ENCODE results near the gene WDR20.

Gene WDR20

GRCh38 chr14:102139286-102140026 is at the start of gene WDR20:
Gene WDR20, plus strand, starts transcription at chr14:102139897. Its CDS starts 27 bp downstream, at chr14:102139924.
- TF ChIP-seq EZH2 (optimal IDR thresholded peaks at IDR 0.05; ENCODE audit: low read depth, low read length) = no peak
- no peaks in the 10 kb centered on the region for H3F3A ChIP-seq (ENCODE audit: insufficient read depth, low read length)
- peak within 1 kb of the TSS; percentile 80 for H3K9ac ChIP-seq (ENCODE audit: low read length)
- H3K27me3 ChIP-seq (replicated peaks; ENCODE audit: insufficient read depth, low read length) = no peaks in the 10 kb centered on the region
- H3K4me1 ChIP-seq (ENCODE audit: low read length) = no peaks in the 10 kb centered on the region
- H3K9me2 ChIP-seq (replicated peaks; ENCODE audit: insufficient read depth, low read length) = no peaks in the 10 kb centered on the region
- no peaks in the 10 kb centered on the region for H3K36me3 ChIP-seq (replicated peaks; ENCODE audit: insufficient read depth, low read length)
- H2AFZ ChIP-seq (ENCODE audit: low read length) = peak within 1 kb of the TSS; percentile 80
- DNase-seq = peak; percentile 90
- no peaks in the 10 kb centered on the region for H3K9me3 ChIP-seq (replicated peaks; ENCODE audit: insufficient read depth, low read length)
- H3K4me2 ChIP-seq (ENCODE audit: low read depth, low read length) = peak within 1 kb of the TSS; percentile 72
- peaks cover 45% of the 10 kb centered on the region for H3K79me2 ChIP-seq (ENCODE audit: low read length)
- H3K27ac ChIP-seq (ENCODE audit: low read length) = peak within 1 kb of the TSS; percentile 61; the same call in 1 of the 2 replicates
- H4K20me1 ChIP-seq (ENCODE audit: insufficient read depth, low read length) = no peaks in the 10 kb centered on the region
- peak within 1 kb of the TSS; percentile 83 for H3K4me3 ChIP-seq (ENCODE audit: low read length)

- no peak for DNase-seq
- Histone ChIP-seq H3F3A (ENCODE audit: insufficient read depth, low read length) (no peaks in the 10 kb centered on the region), H3K4me2 (ENCODE audit: low read depth, low read length) (no peak overlapping the region), H2AFZ (ENCODE audit: low read length) (no peak overlapping the region), H3K79me2 (ENCODE audit: low read length) (peaks cover 7% of the 10 kb centered on the region), H3K9me3 (replicated peaks; ENCODE audit: insufficient read depth, low read length) (no peaks in the 10 kb centered on the region), H3K27ac (ENCODE audit: low read length) (no peak overlapping the region), H3K4me1 (ENCODE audit: low read length) (no peaks in the 10 kb centered on the region), H3K9me2 (replicated peaks; ENCODE audit: insufficient read depth, low read length) (no peaks in the 10 kb centered on the region), H3K27me3 (replicated peaks; ENCODE audit: insufficient read depth, low read length) (no peaks in the 10 kb centered on the region), H3K36me3 (replicated peaks; ENCODE audit: insufficient read depth, low read length) (no peaks in the 10 kb centered on the region), H3K4me3 (ENCODE audit: low read length) (no peak overlapping the region), H3K9ac (ENCODE audit: low read length) (no peak overlapping the region), H4K20me1 (ENCODE audit: insufficient read depth, low read length) (no peaks in the 10 kb centered on the region)
- TF ChIP-seq EZH2 (optimal IDR thresholded peaks at IDR 0.05; ENCODE audit: low read depth, low read length) (no peak), EZH2phosphoT487 (IDR thresholded peaks at IDR 0.05; ENCODE audit: low read length) (no peak), CTCF (IDR thresholded peaks at IDR 0.05; ENCODE audit: low read length) (no peak)
Measured at GRCh38 chr14:102090713-102091112, 49.0 kb upstream of the WDR20 start.

- no peaks in the 10 kb centered on the region for H4K20me1 ChIP-seq (ENCODE audit: insufficient read depth, low read length)
- H3K9ac ChIP-seq (ENCODE audit: low read length) = no peak overlapping the region
- H3F3A ChIP-seq (ENCODE audit: insufficient read depth, low read length) = no peaks in the 10 kb centered on the region
- no peak for DNase-seq
- no peak overlapping the region for H3K27ac ChIP-seq (ENCODE audit: low read length)
- H3K36me3 ChIP-seq (replicated peaks; ENCODE audit: insufficient read depth, low read length) = no peaks in the 10 kb centered on the region
- no peak overlapping the region for H3K4me3 ChIP-seq (ENCODE audit: low read length)
- H3K9me2 ChIP-seq (replicated peaks; ENCODE audit: insufficient read depth, low read length) = no peaks in the 10 kb centered on the region
- no peaks in the 10 kb centered on the region for H3K27me3 ChIP-seq (replicated peaks; ENCODE audit: insufficient read depth, low read length)
- TF ChIP-seq EZH2 (optimal IDR thresholded peaks at IDR 0.05; ENCODE audit: low read depth, low read length) (no peak), EZH2phosphoT487 (IDR thresholded peaks at IDR 0.05; ENCODE audit: low read length) (no peak), CTCF (IDR thresholded peaks at IDR 0.05; ENCODE audit: low read length) (no peak)
- H3K4me2 ChIP-seq (ENCODE audit: low read depth, low read length) = no peak overlapping the region
- H3K79me2 ChIP-seq (ENCODE audit: low read length) = no peaks in the 10 kb centered on the region
- no peak overlapping the region for H2AFZ ChIP-seq (ENCODE audit: low read length)
- H3K9me3 ChIP-seq (replicated peaks; ENCODE audit: insufficient read depth, low read length) = no peaks in the 10 kb centered on the region
- no peaks in the 10 kb centered on the region for H3K4me1 ChIP-seq (ENCODE audit: low read length)
Measured at GRCh38 chr14:102092806-102093205, 46.9 kb upstream of the WDR20 start.

- Histone ChIP-seq H3K27ac (ENCODE audit: low read length) (no peak overlapping the region), H3K9me3 (replicated peaks; ENCODE audit: insufficient read depth, low read length) (no peaks in the 10 kb centered on the region), H3K79me2 (ENCODE audit: low read length) (no peaks in the 10 kb centered on the region), H3K9ac (ENCODE audit: low read length) (no peak overlapping the region), H3K36me3 (replicated peaks; ENCODE audit: insufficient read depth, low read length) (no peaks in the 10 kb centered on the region), H3F3A (ENCODE audit: insufficient read depth, low read length) (no peaks in the 10 kb centered on the region), H3K9me2 (replicated peaks; ENCODE audit: insufficient read depth, low read length) (no peaks in the 10 kb centered on the region), H3K4me2 (ENCODE audit: low read depth, low read length) (no peak overlapping the region), H4K20me1 (ENCODE audit: insufficient read depth, low read length) (no peaks in the 10 kb centered on the region), H2AFZ (ENCODE audit: low read length) (no peak overlapping the region), H3K27me3 (replicated peaks; ENCODE audit: insufficient read depth, low read length) (no peaks in the 10 kb centered on the region), H3K4me1 (ENCODE audit: low read length) (no peaks in the 10 kb centered on the region), H3K4me3 (ENCODE audit: low read length) (no peak overlapping the region)
- DNase-seq = no peak
- TF ChIP-seq EZH2phosphoT487 (IDR thresholded peaks at IDR 0.05; ENCODE audit: low read length) (no peak), CTCF (IDR thresholded peaks at IDR 0.05; ENCODE audit: low read length) (no peak), EZH2 (optimal IDR thresholded peaks at IDR 0.05; ENCODE audit: low read depth, low read length) (no peak)
Measured at GRCh38 chr14:102094101-102094500, 45.6 kb upstream of the WDR20 start.

Data from MM.1S (cell line).